Smooth muscle cell of the coronary artery (primary cell): ENCODE data around the gene IRS2. TPM values are rescaled to one million over a fixed set of nuclear protein-coding genes. Genes with fewer than 3 reads are reported as not detected.

Experiments
- total RNA-seq: library from RNA; depleted of rRNA; stranded (reverse); fragments of >200 nt; gene quantifications from 2 replicates; pipeline ENCODE4 v1.2.3, GENCODE V29; 2014; ENCODE audit warnings: low replicate concordance

IRS2 gene
- 0.38 and 2.1 TPM in 2 replicates for total RNA-seq

DNA sequence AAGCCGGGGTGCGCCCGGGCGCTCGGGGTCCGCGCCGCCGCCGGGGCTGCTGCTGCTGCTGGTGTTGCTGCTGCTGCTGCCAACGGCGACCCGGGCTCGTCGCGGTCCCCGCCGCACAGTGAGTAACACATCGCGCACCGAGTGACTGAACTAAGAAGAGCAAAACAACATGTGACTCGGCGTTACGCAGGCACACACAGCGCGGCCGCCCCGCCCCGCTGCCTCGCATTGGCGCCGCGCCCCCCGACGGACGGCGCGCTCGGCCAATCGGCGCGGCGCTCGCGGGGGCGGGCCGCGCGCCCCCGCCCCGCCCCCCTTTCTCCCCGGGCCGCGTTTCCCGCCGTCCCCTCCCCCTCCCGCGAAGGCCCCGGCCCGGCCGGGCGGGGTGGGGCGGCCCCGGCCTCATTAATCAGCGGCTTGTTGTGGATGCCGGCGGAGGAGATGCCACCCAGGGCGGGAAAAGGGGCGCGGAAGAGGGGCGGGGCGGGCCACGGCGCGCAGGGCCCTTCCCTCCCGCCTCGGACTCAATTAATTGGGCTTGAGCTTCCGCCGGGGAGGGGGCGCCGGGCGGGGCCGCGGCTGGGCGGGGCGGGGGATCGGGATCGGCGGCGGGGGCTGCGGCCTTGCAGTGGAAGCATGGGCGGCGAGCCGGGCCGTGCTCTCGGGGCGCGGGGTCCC, at the start of gene IRS2:
Gene IRS2, minus strand, starts transcription at position 127 of the 678 bp plus-strand sequence. CDS start 530 bp downstream, outside the sequence.

